GM12801 (cell line): Measurements from ENCODE around the gene KCNH6.

Experiments used
- TF ChIP-seq, protein P1 (sequence below): IDR thresholded peaks from one replicate; pipeline ENCODE4 v1.5.1; 2011; ENCODE audit warnings: control low read depth; ENCODE audit not compliant: insufficient read length; ENCODE audit errors: extremely low read depth

KCNH6 gene

DNA sequence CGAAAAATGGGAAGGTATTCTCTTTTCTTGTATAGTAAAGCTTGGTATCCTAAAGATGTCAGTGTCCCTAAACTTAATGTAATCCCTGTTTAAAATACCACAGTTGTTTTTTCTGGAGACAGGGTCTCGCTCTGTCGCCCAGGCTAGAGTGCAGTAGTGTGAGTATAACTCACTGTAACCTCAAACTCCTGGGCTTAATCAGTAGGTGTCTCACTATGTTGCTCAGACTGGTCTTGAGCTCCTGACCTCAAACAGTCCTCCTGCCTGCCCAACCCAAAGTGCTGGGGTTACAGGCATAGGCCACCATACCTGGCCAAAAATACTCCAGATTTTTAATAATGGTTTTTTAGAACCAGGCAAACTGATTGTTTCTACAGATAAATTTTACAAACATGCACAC is 35.3 kb downstream of the KCNH6 start:
- TF ChIP-seq, protein P1, sequence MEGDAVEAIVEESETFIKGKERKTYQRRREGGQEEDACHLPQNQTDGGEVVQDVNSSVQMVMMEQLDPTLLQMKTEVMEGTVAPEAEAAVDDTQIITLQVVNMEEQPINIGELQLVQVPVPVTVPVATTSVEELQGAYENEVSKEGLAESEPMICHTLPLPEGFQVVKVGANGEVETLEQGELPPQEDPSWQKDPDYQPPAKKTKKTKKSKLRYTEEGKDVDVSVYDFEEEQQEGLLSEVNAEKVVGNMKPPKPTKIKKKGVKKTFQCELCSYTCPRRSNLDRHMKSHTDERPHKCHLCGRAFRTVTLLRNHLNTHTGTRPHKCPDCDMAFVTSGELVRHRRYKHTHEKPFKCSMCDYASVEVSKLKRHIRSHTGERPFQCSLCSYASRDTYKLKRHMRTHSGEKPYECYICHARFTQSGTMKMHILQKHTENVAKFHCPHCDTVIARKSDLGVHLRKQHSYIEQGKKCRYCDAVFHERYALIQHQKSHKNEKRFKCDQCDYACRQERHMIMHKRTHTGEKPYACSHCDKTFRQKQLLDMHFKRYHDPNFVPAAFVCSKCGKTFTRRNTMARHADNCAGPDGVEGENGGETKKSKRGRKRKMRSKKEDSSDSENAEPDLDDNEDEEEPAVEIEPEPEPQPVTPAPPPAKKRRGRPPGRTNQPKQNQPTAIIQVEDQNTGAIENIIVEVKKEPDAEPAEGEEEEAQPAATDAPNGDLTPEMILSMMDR, result no peak

DNA sequence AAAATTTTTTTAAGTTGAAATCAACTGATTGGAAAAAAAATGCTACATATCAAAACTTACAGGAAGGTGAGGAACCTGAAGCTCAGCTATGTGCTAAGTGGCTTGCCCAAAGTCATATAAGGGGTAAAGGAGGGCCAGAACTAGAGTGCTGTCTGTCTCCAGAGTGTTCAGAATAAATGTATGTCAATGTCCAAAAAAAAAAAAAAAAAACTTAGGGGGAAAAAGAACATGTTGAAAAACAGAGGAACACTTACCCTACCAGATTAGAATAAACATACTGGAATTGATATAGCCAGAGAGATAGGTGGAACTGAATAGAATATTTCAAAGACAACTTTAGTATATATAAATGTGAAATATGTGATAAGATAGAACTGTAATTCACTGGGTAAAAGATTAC is 38.7 kb downstream of the KCNH6 start:
- TF ChIP-seq, protein P1, result no peak

DNA sequence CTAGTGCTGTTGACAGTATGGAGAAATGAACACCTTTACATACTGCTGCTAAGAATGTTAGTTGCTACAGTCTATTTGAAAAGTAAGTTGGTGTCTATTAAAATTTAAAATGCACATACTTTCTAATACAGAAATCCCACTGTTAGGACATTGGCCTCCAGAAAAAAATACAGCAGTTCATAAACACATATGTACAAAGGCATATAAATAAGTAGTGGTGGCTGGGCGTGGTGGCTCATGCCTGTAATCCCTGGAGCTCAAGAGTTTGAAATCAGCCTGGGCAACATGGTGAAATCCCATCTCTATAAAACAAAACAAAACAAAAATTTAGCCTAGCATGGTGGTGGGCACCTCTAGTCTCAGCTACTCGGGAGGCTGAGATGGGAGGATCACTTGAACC is 40.2 kb downstream of the KCNH6 start:
- TF ChIP-seq, protein P1, result no peak

DNA sequence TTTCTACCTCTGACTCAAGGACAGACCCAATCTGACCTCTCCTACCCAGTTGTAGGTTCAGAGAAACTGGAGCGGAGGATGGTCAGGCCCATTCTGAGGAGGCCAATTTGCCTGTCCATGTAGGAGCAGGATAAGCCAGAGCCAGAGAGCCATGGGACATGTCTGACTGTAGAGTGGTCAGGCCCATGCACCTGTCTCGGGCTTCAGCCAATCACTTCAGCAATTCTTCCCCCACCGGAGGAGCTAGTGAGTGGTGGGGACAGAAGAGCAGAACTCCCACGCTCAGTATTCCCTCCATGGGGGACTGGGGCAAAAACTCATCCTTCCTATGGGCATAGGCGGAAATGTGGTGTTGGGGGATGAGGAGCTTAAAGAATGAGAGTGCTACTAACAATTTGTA is 41.4 kb downstream of the KCNH6 start:
- TF ChIP-seq, protein P1, result no peak

DNA sequence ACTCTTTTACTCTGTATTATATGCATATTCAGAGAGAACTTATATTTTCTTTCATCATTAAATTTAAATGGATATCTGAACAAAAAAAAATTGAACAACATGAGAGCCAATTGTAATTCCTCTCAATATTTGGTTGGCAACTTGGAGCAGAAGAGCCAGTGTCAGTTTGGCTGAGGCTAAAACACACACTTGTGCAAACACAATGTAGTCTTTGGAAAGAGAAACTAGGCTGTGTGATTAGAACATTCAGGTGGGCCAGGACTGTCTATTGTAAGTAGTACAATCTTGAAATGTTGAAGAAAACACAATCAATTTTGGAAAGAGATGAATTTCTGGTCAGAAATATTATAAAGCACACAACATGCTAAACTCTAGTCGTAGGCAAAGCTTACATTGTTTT is 44.1 kb downstream of the KCNH6 start:
- TF ChIP-seq, protein P1, result no peak

DNA sequence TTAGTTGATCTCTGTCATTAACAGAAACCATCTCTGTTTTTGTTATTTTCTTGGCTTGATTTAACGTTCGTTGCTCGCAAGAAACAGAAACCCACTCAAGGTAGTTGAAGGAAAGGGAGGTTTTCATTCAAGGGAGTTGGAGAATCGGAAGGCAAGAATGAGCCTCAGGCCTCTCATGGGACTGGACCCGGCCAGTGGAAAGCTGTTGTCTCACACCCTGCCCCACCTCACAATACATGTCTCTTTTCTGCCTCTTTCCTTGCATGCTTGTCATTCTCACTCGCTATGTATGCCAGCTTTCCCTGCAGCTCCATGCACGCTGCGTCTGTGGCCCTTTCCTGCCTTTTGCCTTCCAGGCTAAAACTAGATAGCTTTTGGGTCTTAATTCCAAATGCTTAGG is 45.4 kb downstream of the KCNH6 start:
- TF ChIP-seq, protein P1, result no peak

DNA sequence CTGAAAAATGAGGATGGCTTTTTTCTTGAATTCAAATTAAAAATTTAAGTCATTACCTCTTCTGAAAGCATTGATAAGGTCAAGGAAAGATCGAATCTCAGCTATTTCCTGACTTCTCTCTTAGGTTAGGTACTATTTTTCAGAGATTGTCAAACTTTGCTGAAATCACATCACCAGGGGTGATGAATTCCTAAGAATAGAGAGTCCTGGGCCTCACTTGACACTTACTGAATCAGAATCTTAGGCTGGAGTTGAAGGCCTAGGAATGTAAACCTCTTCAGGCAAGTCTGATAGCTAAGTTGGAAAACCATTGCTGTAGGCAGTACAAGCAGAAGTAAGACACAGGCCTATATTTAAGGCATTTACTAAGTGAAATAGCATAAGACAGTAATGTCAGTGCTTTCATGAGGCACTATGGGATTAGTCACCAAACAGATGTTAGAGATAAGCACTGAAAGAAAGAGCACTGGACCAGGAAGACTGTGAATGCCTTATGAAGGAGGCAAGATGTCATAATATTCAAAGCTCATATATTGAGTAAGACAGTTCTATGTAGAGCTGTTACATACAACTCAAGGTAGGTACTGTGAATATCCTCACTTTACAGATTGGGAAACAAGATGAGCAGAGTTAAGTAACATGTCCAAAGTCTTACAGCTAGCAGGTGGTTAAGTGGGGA is 48.6 kb downstream of the KCNH6 start:
- TF ChIP-seq, protein P1, result no peak
